ENCODE results near the gene CBX5.

GRCh38 chr12:54276368-54276767, 3.6 kb downstream of the CBX5 start:
- TF ChIP-seq CTCF (IDR thresholded peaks at IDR 0.05; ENCODE audit: low read length) (no peak), EZH2 (IDR thresholded peaks at IDR 0.05; ENCODE audit: borderline replicate concordance, low read length) (no peak)
